Measurements from ENCODE around the gene SAMD7.

Gene SAMD7

GRCh38 chr3:169966951-169967915, 55.9 kb downstream of the SAMD7 start:
- DNase-seq, result peak; percentile 42

- DNase-seq, result no peak
These were observed 57.0 kb downstream of the SAMD7 start for GRCh38 chr3:169968224-169968885.

- no peak for DNase-seq
These were observed 58.1 kb downstream of the SAMD7 start for GRCh38 chr3:169969174-169970095.

- DNase-seq, result no peak
These were observed 59.5 kb downstream of the SAMD7 start for GRCh38 chr3:169970847-169971246.

GRCh38 chr3:169971522-169971921, 60.1 kb downstream of the SAMD7 start:
- no peak for DNase-seq

GRCh38 chr3:169980055-169980454, 68.7 kb downstream of the SAMD7 start:
- no peak for DNase-seq

- DNase-seq, result no peak
These were observed 72.9 kb downstream of the SAMD7 start for GRCh38 chr3:169984292-169984691.

All from T1000 (cell line).